Measurements from ENCODE around the gene KRT20.
"Not testable (repeated sequence)": the region's sequence is repeated elsewhere in the genome, so short reads cannot be mapped to it uniquely, and the experiment has no call there.

KRT20 gene

DNA sequence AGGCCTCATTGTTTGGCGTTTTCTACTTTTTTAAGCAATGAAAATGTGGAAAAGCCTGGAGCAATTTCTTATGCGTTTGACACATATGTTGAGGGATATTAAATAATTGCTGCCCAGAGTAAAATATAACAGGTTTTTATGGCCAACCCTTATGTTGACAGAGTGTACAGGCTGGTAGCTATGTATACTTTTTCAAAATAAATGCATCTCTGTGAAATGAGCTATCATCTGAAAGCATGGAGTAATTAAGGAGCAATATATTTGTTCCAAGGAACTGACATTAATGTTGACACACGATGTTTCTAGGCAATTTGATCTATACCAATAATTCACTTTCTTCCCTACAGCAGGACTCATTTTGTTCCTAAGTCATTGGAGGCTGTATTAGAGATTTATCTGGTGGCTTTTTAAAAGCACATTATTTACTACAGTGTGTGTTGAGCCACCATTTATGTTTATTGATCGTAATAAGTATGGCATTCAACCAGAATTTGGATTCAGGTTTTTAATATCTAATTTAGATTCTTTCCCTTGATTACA, 11.9 kb upstream of the KRT20 start:
- no peak for DNase-seq

DNA sequence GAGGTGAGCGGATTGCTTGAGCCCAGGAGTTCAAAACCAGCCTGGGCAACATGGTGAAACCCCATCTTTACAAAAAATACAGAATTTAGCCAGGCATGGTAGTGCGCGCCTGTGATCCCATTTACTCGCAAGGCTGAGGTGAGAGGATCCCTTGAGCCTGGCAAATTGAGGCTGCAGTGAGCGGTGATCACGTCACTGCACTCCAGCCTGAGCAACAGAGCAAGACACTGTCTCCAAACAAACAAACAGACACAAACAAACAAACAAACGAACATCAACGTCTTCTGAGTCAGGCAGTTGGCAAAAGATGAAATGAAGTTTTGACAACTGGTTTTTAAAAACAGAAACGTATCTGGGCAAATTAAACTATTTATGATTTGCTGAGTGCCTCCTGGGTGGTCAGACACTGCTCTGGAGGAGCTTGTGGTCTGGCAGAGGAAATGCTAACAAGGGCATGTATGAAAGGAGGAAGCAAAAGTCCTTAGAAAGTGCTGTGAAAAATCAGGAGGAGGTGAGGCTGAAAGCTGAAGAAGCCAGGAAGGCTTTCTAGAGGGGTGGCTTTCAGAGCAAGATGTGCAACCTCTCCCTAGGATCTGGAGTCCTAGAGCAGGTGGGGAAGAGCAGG, 10.2 kb upstream of the KRT20 start:
- DNase-seq: no peak

DNA sequence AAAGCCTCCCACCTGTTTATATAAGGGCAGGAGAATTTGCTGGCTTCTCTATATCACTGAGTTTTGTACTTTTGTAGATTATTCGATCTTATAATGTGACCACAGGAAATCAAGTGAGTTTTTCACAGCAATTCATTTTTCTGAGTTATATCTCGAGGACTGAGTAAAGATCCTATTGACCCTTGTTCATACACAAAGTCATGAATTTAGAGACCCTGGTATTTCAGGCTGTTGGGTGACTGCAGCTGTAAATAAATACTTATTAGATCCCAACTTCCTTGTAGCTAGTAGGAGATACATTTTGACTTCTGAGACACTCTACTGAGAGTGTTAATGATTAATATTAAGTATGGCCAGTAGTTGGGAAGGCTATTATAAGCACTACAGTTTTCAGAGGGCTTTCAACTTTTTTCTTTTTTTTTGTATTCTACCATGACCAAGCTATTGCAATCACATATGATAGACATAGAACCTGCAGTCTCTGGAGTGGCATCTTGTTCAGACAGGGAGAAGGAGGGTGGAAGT, 3.2 kb upstream of the KRT20 start:
- no peak for DNase-seq

DNA sequence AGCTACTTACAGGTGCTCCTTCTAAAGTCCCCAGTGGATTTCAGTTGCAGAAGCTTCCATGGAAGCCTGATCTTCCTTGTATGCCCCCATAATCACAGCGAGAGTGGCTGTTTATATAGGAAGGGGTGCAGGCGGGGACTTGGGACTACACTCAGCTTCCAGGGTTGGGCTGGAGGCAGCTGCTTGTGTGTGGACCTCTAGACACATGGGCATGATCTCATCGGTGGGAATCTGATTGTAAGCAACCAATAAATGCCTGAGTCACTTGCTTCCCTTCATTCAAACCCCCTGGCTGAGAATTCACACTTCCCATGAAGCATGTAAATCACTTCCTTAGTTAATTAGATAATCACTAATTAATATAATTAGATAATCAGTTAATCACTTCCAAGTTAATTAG, 1.0 kb upstream of the KRT20 start:
- DNase-seq: no peak

DNA sequence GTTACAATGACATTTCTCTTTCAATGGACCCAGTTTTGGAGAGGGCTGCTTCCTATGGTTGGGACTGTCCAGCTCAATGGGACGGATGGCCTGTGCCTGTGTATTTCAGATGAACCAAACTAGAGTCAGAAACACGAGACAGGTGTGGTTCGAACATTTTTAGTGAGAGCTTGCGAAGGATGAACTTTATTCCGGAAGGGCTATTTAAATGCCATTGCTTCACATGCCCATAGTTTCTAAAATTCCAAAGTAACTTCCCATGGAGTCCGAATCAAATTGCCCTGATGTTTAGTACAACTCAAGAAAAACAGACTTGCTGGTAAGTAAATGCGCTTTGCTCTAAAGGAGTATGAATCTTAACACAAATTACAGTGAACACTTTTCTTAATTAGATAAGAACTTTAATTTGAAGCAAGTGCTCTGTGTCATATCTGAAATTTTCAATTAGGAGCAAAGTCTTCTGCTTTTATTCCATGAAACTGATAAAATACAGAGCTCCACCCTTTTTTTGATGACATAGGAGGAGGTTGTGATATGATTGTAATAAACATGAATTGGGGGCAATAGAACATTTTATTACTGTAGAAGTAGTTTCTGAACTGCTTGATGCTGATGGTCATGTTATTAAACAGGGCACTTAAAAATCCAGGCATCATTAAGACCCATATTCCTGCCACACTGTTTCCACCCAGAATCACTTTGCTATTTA, 1.3 kb downstream of the KRT20 start:
- no peak for DNase-seq

DNA sequence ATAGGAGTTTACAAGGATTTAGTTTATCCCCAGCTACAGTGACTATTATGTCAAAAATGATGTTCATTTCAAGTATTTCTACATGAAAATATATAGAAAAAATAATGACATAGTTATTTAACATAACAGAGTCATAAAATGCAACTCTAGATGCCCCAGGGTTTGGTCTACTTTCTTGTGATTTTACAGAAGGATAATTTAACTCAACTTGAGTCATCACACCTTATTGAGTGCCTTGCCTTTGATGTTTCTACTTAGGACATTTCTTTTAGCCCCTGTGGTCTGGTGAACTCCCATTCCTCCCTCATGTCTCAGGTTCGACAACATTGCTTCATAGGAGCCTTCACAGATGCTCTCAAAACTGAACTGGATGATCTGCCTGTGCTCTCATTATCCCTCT, 2.0 kb downstream of the KRT20 start:
- no peak for DNase-seq

DNA sequence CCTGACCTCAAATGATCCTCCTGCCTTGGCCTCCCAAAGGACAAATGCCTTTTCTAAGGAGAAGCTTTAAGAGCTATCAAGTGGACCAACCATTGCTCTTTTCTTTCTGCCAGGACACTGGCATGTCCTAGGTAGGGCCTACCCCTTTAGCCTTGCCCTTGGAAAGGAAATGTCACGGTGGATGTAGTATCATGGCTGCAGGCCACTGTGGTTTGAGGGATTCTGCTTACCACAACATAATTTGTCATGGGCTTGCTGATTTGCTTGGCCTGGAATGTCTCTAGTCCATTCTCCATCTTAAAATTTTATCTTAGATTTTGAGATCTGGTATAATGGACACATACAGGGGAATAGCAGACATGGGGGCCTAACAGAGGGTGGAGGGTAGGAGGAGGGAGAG, 6.0 kb downstream of the KRT20 start:
- DNase-seq: no peak

DNA sequence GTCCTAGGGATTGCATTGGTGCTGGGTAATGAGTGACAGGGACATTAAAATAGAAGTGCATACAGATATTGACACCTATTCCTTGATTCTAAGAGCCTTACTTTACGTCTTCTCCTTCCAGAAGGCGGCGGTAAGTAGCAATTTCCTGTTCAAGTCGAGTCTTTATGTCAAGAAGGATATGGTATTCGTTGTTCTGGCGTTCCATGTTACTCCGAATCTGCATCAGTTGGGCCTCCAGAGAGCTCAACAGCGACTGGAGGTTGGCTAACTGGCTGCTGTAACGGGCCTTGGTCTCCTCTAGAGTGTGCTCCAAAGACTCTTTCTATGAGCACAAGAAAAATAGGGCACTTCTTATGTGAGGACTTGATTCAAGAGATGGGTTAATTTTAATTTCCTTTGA, 7.0 kb downstream of the KRT20 start:
- DNase-seq: no peak

DNA sequence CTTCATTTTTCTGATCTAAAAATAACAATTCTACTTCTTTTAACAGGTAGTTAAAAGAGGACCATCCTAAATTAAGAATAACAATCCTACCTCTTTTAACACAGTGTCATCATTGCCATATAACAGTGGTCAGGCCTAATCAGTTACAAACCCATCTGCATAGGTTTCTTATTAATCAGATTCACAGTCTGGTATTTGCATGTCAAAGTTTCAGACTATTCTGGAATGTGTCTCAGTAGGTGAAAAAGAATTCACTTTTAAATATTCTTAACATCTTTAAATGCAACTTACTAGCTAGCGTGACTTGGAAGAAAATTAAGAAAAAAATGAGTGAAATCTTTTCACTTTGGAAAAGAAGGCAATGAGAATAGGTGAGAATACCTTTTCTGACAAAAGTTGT, 11.2 kb downstream of the KRT20 start:
- no peak for DNase-seq

DNA sequence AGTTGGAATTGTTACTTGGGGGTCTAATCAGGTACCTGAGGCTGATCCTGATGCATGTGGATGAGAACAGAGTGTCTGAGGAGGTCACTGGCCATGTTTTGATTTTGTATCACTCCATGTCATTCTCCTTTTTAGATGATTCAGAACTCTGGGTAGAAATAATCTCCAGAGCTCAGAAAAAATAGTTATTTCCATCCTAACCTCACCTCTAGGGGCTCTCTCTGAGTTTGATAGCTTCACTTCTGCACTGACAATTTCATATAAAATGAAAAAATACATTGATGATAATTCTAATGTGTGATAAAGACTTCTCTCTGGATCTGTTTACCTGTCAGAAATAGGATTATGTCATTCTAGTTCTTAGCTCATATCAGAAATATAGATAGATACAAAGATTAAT, 11.8 kb downstream of the KRT20 start:
- DNase-seq: no peak

DNA sequence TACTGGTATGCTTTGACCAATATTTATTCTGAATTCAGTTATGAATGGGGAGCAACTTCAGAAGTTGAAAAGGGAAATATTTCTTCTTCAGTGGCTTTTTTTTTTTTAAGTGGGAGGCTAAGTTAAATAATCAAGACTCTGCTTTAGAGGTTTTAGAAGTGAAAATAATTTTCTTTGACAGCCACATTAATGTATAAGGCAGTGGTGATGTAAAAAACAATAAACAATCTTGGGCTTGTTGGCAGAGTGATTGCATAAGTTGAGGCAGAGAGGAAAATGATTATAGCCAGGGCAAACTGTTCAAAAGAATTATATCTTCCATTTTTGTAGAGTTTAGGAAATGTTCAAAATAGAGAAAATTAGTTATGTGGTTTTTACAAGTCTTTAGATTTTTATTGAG, 12.6 kb downstream of the KRT20 start:
- DNase-seq: no peak

DNA sequence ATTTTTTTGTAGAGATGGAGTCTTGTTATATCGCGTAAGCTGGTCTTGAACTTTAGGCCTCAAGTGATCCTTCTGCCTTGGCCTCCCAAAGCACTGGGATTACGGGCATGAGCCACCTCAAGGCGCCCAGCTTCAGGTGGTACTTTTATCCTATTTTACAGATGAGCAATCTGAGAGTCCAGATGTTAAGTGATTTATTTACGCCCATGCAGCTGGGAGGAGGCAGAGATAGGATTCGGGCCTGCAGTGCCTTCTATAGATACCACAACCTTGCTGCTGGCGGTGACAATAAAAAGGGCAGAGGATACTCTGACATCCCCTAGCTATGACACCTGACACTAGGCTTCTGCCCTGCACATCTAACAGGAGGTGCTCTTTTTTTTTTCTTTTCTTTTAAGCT, 13.7 kb downstream of the KRT20 start:
- no peak for DNase-seq

DNA sequence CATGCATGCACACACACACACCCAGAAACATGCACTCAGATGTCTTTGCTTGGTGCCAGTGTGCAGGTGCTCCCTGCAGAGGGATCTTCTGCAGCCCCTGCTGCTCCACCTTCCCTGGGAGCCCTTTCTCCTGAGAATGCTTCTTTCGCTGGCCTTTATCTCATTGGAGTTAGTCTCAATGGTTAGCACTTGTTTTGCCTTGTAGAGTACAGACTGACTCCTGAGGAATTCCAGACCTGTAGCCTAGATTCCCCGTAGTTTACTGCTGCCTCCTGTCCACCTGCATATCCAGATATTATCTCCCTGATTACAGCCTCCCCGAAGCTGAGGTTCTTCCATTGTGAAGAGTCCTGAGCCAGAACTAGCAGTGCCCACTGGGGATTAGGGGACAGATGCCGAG, 14.9 kb downstream of the KRT20 start:
- no peak for DNase-seq

DNA sequence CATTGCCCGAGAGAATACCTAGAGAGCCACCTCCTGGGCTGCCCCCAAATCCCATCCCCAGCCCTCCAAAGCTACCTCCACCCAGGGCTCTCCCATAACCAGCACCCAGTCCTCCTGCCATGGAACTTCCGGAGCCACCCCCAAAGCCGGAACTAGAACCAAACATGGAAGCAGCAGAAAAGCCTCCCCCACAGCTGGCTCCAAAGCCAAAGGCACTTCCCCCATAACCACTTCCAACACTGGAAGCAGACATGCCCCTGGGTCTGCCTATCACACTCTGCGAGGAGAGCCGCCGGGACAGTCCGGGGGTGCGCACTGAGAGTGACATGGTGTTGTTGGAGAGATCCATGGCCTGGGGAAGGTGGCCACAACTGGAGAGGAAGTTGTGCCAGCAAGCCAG, 18.2 kb downstream of the KRT20 start, which contains the start of gene KRT12:
Gene KRT12 (minus strand): TSS at position 386 of the 400 bp plus-strand sequence. CDS start 37 bp downstream, at position 349.
- DNase-seq: no peak

DNA sequence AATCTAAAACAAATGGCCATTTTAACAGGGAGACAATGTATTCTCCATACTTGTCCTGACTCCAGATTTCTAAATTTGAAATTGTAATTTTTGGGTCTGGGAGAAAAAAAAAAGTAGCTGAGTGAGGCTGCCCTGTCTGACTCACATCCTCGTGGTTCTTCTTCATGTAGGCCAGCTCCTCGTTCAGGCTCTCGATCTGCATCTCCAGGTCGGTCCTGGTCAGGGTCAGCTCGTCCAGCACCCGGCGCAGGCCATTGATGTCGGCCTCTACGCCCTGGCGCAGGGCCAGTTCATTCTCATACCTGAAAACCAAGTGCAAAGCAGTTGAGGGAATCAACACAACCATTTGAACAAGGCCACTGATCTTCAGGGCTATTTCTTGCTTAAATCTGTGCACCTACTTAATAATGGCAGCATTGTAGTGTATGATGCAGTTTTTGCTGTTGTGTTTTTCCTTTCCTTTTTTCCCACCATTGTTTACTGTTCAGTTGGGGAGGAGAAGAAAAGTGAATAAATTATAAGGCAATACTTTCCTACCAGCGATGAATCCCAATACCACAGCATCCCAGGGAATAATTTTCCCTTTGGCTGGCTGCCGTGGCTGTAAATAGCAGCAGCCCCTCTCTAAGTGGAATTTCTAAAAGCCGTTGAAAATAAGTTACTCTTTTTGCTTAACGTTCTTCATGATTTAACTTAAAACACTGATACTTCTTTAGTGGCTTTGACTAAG, 20.2 kb downstream of the KRT20 start:
- no peak for DNase-seq

DNA sequence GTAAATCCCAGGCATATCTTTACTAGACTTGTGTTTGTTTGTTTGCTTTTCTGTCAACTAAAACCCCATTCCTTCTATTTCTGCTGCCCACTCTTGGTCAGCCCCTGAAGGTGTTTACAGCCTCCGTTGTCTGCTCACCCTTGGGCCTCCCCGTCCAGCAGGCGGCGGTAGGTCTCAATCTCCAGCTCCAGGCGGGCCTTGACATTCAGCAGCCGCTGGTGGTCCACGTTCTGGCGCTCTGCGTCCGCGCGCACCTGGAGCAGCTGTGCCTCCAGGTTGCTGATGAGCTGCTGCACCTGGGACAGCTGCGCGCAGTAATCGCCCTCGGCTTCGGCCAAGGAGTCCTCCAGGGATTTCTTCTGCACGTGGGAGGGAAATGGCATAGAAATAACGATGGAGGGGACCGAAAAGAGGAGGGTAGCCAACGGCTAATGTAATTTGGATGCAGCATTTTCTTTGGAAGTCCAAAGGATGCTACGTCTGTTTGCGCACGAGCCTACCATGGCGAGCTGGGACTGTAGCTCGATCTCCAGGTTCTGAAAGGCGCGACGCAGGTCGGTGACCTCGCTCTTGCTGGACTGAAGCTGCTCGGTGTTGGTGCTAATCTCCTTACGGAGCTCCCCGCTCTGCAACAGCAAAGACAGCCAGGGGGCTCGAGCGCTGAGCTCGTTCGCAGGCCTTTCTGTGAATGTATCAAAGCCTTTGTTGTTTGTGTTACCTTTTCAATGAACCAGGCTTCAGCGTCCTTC, 21.9 kb downstream of the KRT20 start:
- no peak for DNase-seq

DNA sequence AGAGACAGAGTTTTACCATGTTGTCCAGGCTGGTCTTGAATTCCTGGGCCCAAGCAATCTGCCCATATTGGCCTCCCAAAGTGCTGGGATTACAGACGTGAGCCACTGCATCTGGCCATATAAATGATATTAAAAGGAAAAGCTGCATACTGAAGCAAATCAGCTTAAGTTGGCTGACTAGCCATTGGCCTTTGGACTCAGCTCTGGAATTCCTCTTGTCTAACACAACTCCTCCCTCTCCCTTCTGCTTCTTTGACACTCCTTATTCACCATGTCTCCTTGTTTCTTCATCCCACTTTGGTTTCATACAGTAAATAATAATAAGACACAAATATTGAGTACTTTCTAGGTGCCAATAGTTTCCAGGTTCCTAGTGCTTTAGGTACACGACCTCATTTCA, 25.5 kb downstream of the KRT20 start:
- DNase-seq: no peak

DNA sequence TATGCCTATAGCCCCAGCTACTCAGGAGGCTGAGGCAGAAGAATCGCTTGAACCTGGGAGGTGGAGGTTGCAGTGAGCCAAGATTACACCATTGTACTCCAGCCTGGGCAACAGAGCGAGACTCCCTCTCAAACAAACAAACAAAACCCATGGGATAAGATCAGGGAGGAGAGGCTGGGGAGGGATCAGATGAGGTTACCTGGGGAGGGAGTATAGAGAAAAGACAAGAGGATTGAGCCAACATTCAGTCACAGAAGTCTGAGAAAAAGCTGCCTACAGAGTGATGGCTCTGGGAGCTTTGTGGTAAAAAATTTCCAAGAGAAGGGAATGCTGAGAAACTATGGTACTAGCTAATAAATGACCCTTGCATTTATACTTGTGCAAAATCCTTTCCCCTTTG, 26.4 kb downstream of the KRT20 start:
- DNase-seq: not testable (repeated sequence)

DNA sequence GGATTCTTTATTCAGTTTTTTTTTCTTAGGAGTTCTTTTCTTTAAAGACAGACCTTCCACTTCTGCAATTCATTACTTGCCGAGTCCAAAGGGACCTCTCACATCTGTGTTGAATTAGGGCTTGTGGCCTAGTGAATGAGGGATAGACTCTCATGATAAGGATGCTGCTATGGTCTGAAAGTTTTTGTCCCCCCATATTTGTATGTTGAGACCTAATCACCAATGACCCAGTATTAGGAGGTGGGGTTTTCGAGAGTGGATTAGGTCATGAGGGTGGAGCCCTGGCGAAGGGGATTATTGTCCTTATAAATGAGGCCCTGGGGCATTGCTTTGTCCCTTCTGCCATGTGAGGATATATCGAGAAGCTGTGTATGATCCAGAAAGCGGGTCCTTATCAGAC, 27.5 kb downstream of the KRT20 start:
- DNase-seq: no peak

DNA sequence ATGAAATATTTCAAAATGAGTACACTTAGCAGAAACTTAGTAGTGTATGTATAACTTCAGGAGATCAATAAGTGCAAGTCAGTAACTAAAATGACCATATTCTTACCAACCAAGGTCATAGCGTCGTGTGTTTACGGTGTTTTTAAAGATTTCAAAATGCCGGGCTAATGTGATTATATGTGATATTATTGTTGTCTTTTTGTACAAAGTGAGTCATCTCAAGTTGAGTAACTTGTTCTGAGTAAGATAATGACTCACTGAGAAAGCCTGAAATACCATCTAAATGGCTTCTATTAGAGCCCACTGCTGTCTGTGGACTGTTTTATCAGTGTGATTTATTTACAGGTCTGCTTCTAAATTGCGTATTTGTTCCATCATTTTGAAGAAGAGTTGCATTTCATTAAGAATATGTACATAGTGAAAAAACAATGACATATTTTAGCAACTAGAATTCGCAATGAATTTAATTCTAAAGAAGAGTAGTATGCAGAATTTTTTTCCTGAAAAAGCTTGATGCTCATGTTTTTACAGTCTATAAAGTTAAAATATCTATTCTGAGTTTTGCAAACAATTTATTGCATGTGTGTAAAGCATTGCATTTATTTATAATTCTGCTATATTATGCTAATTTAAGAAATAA, 30.7 kb downstream of the KRT20 start:
- DNase-seq: peak; percentile 69

DNA sequence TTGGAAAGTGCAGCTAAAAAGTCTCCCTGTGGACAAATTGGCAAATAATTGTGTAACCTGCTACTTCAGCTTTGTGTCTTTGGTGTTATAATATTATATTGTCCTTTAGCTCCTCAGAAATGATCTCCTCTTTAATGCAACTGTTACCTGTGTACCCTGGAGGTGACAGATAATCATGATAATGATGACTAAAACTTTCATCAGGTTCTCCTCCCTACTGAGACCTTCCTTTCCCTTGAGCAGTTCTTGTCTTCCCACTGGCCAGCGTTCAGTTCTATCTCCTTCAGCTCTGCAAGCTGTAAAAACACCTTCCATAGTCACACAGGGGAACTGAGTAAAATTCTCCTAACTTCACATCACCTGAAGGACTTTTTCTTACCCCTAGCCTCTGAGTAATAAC, 32.7 kb downstream of the KRT20 start:
- no peak for DNase-seq

DNA sequence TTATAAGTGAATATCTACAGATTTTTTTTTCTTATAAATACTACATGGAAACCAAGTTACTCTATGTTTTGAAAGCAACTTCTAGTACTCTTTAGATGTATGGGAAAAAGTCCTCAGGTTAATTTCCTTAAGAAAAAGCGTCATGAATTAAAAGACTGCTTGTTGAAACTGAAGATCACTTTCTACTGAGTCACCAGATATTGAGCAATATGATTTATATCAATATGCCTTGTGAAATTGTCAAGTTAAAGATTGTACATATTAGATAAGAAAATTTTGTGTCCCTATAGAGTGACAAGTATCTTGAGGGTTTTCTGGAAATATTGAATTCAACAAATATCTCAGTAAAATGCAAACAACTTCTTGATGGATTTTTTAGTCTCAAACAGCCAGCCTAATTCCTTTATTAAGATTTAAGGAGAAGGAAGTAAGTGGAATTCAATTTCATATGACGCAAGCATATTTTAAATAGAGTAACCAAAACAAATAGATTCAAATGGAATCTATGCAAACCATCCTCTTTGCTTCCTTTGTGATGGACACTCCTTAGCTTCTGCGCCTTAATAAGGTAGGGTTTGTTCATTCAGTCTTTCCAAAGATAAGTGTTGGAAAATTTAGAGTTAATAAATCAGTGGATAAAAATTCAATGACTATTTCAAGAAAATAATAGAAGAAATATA, 34.6 kb downstream of the KRT20 start:
- DNase-seq: no peak
